ENCODE measurements around the gene KCNH1. TPM values are rescaled to one million over a fixed set of nuclear protein-coding genes. Genes with fewer than 3 reads are reported as not detected.

Gene KCNH1
- total and polyA plus RNA-seq, 3 experiments from 2014 or later: not detected

DNA sequence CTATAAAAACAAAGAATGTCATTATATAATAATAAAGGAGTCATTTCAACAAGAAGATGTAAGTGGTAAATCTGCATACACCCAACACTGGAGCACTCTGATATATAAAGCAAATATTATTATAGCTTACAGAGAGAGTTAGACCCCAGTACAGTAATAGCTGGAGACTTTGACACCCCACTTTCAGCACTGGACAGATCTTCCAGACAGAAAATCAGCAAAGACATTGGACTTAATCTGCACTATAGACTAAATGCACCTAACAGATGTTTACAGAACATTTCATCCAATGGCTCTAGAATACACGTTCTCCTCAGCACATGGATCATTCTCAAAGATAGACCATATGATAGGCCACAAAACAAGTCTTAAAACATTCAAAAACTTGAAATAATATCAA, 20.0 kb upstream of the KCNH1 start:
- POLR2A ChIA-PET: no interaction called here
- Histone ChIP-seq H3K4me1 (ENCODE audit: insufficient read depth, low read length) (no peaks in the 10 kb centered on the region), H3K27me3 (ENCODE audit: insufficient read depth, low read length, poor library complexity, severe bottlenecking) (no peaks in the 10 kb centered on the region), H3K27ac (ENCODE audit: low read depth, low read length) (no peak overlapping the region), H3K4me3 (ENCODE audit: low read length) (no peak overlapping the region), H3K9me3 (ENCODE audit: low read length) (no peaks in the 10 kb centered on the region), H3K36me3 (ENCODE audit: insufficient read depth, low read length) (no peaks in the 10 kb centered on the region)
- Mint-ChIP-seq H3K4me3 (no peak overlapping the region), H3K36me3 (peaks cover 0 to 10% (median 0%) of the 10 kb centered on the region in 3 donors), H3K27ac (no peak overlapping the region), H3K4me1 (peaks cover 0 to 4% (median 3%) of the 10 kb centered on the region in 3 donors), H3K27me3 (peaks cover 12 to 22% of the 10 kb centered on the region in 2 donors), H3K9me3 (peaks cover 8 to 14% (median 13%) of the 10 kb centered on the region in 5 donors)
- DNase-seq: no peak
- CTCF ChIA-PET: interaction anchor here (1.3 kb wide), 1 partner anchor 20 kb away, joined by 3 read pairs; the partner anchor contains the start of gene KCNH1

DNA sequence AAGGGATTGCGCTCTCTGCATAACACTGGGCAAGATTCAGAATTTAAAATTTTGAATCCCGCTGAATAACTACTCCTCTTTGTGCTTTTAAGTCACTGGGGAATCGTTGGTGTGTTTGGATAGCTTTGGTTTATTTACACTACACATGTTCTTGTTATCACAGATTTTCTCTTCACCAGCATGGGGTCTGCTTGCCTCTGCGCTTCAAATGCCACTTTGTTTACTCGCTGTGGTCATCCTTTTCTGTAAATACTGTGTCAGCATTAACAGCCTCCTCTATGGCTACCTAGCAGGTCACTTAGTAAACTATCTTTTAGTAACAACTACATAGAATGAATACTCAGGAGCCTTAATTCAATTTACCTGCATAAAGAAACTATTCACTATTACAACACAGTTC, 14.4 kb upstream of the KCNH1 start:
- Histone ChIP-seq H3K27ac (ENCODE audit: low read depth, low read length) (no peak overlapping the region), H3K36me3 (ENCODE audit: insufficient read depth, low read length) (no peaks in the 10 kb centered on the region), H3K4me3 (ENCODE audit: low read length) (no peak overlapping the region), H3K27me3 (ENCODE audit: insufficient read depth, low read length, poor library complexity, severe bottlenecking) (no peaks in the 10 kb centered on the region), H3K4me1 (ENCODE audit: insufficient read depth, low read length) (no peaks in the 10 kb centered on the region), H3K9me3 (ENCODE audit: low read length) (no peaks in the 10 kb centered on the region)
- Mint-ChIP-seq H3K4me1 (no peaks in the 10 kb centered on the region), H3K27me3 (peaks cover 24 to 46% of the 10 kb centered on the region in 2 donors), H3K27ac (no peak overlapping the region), H3K9me3 (peaks cover 0 to 5% (median 0%) of the 10 kb centered on the region in 5 donors), H3K4me3 (no peak overlapping the region), H3K36me3 (peaks cover 0 to 2% (median 0%) of the 10 kb centered on the region in 3 donors)
- ChIA-PET POLR2A (no interaction called here), CTCF (interaction anchor here (1.4 kb wide), 1 partner anchor 14 kb away, joined by 3 read pairs; the partner anchor contains the start of gene KCNH1)
- no peak for DNase-seq

DNA sequence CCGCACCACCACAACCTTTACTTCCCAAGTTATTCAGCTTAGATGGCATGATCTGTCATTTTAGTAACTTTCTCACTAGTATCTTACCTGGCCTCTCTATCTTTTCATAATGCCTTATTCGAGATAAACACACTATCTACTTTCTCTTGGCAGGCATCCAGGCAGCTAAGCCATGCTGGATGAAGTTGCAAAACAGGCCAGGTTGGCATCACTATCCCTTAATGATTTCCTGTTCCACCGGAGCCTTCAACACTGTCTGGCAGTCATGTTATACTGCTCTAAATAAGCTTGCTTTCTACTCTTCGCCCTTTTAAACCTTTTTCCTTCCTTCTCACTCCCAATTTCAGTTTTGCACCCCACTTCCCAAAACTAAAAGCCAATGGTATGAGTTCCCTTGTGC, 12.0 kb upstream of the KCNH1 start:
- H3K9me3 Mint-ChIP-seq: peaks cover 0 to 5% (median 0%) of the 10 kb centered on the region in 5 donors
- DNase-seq: no peak
- H3K36me3 Mint-ChIP-seq: peaks cover 0 to 2% (median 0%) of the 10 kb centered on the region in 3 donors
- H3K27me3 Mint-ChIP-seq: peaks cover 29 to 61% of the 10 kb centered on the region in 2 donors
- H3K4me1 Mint-ChIP-seq: no peaks in the 10 kb centered on the region
- no peak overlapping the region for H3K4me3 ChIP-seq (ENCODE audit: low read length)
- ChIA-PET POLR2A (no interaction called here), CTCF (interaction anchor here (2.5 kb wide), 1 partner anchor 11 kb away, joined by 11 read pairs; the partner anchor contains the start of gene KCNH1)
- no peak overlapping the region for H3K27ac Mint-ChIP-seq
- no peak overlapping the region for H3K4me3 Mint-ChIP-seq
- H3K27me3 ChIP-seq (ENCODE audit: insufficient read depth, low read length, poor library complexity, severe bottlenecking): no peaks in the 10 kb centered on the region
- H3K9me3 ChIP-seq (ENCODE audit: low read length): no peaks in the 10 kb centered on the region
- H3K27ac ChIP-seq (ENCODE audit: low read depth, low read length): no peak overlapping the region
- no peaks in the 10 kb centered on the region for H3K4me1 ChIP-seq (ENCODE audit: insufficient read depth, low read length)
- no peaks in the 10 kb centered on the region for H3K36me3 ChIP-seq (ENCODE audit: insufficient read depth, low read length)

DNA sequence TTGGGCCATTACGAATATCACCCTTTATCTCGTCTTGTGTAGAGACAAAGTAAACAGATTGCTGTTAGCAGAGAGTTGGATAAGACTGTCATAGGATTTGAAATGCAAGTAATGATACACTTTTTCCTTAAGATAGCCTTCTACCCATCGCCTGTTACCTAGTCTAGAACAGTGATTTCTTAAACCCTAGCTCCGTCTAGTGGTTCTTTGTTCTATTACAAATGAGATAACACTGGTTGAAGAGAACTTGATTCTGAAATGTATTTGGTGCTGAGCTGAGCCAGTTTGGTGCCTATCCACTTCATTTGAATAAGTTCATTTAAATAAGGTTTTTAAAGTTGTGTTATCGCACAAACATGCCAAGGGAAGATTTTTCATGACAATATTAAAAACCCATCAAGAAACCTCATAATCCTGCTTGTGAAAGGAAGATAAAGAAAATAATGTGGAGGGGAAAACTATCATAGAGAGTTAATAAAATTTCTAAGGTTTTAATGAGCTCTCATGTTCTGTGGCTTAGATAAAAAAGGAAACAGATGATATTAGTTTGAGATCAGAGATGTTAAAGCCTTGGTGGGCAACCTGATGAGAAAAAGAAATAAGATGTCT, 1.5 kb upstream of the KCNH1 start:
- H3K27me3 ChIP-seq (ENCODE audit: insufficient read depth, low read length, poor library complexity, severe bottlenecking): peaks cover 10% of the 10 kb centered on the region
- no peak overlapping the region for H3K4me3 ChIP-seq (ENCODE audit: low read length)
- Mint-ChIP-seq H3K9me3 (no peaks in the 10 kb centered on the region), H3K27ac (no peak overlapping the region), H3K27me3 (peaks cover 32 to 72% of the 10 kb centered on the region in 2 donors), H3K4me3 (no peak overlapping the region), H3K4me1 (peaks cover 5 to 13% (median 11%) of the 10 kb centered on the region in 3 donors), H3K36me3 (peaks cover 0 to 5% (median 0%) of the 10 kb centered on the region in 3 donors)
- DNase-seq: peak in 1 of 5 donors; percentile 1
- CTCF ChIA-PET: interaction anchor here (0.7 to 3.1 kb wide), 6 partner anchors 9 to 727 kb away, joined by 3 to 19 read pairs (median 6); no protein-coding TSS in a partner anchor
- no peak overlapping the region for H3K27ac ChIP-seq (ENCODE audit: low read depth, low read length)
- H3K36me3 ChIP-seq (ENCODE audit: insufficient read depth, low read length): no peaks in the 10 kb centered on the region
- no peaks in the 10 kb centered on the region for H3K9me3 ChIP-seq (ENCODE audit: low read length)
- peaks cover 6% of the 10 kb centered on the region for H3K4me1 ChIP-seq (ENCODE audit: insufficient read depth, low read length)
- POLR2A ChIA-PET: no interaction called here

DNA sequence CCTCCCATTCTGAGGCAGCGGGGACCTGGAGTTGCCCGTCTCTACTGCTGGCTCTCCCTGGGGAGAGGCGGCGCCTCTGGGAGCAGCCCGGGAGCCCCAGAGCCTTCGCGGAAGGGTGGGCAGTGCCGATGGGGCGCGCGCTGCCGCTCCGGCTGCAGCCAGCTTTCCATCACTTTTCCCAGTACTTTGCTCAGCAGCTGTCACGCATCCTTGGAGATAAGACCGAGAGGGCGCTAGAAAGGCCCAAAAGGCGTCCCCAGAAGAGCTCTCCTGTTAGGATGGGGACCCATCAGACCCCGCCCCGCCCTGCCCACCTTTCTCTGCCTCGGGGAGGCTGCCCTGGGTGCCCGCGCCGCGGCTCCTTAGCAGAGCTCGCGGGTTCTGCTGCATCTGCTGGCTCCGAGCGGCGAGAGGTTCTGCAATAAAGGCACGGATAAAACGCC, 534 bp downstream of the KCNH1 start:
- H3K4me1 Mint-ChIP-seq: peaks cover 5 to 13% (median 11%) of the 10 kb centered on the region in 3 donors
- no peaks in the 10 kb centered on the region for H3K36me3 ChIP-seq (ENCODE audit: insufficient read depth, low read length)
- H3K27me3 ChIP-seq (ENCODE audit: insufficient read depth, low read length, poor library complexity, severe bottlenecking): peaks cover 10% of the 10 kb centered on the region
- H3K27ac ChIP-seq (ENCODE audit: low read depth, low read length): no peak overlapping the region
- DNase-seq: peak in 1 of 5 donors; percentile 2
- H3K9me3 ChIP-seq (ENCODE audit: low read length): no peaks in the 10 kb centered on the region
- POLR2A ChIA-PET: interaction anchor here (1.5 kb wide), 1 partner anchor 125 kb away, joined by 5 read pairs; no protein-coding TSS in a partner anchor
- no peak overlapping the region for H3K27ac Mint-ChIP-seq
- H3K27me3 Mint-ChIP-seq: peaks cover 29 to 57% of the 10 kb centered on the region in 2 donors
- peaks cover 6% of the 10 kb centered on the region for H3K4me1 ChIP-seq (ENCODE audit: insufficient read depth, low read length)
- peak overlapping the region; percentile 30 for H3K4me3 ChIP-seq (ENCODE audit: low read length)
- no peaks in the 10 kb centered on the region for H3K36me3 Mint-ChIP-seq
- no peaks in the 10 kb centered on the region for H3K9me3 Mint-ChIP-seq
- peak overlapping the region; percentile 20 to 89 (median 73) for H3K4me3 Mint-ChIP-seq
- CTCF ChIA-PET: interaction anchor here (1.0 to 3.1 kb wide), 9 partner anchors 10 to 730 kb away, joined by 3 to 19 read pairs (median 5); no protein-coding TSS in a partner anchor

DNA sequence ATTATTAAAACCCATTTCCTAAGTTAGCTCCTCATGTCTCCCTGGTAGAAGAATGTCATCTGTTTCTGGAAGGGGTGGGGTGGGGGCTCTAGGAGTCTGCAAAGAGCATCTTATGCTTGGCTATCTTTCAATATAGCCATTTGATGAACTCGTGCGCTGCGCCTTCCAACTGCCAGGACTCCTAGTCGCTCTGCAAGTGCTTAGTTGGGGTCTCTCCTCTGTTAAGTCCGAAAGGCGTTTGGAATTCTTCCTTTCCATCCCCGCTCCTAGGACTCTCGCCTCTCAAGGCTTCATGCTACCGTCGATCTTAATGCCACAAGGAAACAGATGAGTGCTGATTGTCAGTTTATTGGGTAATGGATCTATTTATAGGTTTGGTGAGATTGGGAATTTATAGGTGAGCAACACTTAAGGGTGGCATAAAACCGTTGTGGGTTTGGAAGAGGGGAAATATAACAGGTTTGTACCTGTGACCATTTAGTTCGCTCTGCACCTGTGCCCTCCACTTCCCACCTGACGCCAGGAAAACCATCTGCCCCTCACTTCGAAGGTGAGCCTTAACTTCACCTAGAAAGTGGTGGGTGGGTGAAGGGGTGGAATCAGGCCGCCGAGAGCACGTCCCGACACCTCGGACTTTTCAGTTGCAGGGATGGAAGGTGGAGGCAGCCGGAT, 1.1 kb downstream of the KCNH1 start:
- Mint-ChIP-seq H3K27me3 (peaks cover 25 to 51% of the 10 kb centered on the region in 2 donors), H3K27ac (peak overlapping the region in 2 of 8 donors; percentile 1 to 7), H3K4me3 (peak overlapping the region; percentile 1 to 68 (median 39)), H3K4me1 (peaks cover 5 to 13% (median 11%) of the 10 kb centered on the region in 3 donors), H3K9me3 (no peaks in the 10 kb centered on the region), H3K36me3 (no peaks in the 10 kb centered on the region)
- no peaks in the 10 kb centered on the region for H3K36me3 ChIP-seq (ENCODE audit: insufficient read depth, low read length)
- POLR2A ChIA-PET: interaction anchor here (1.5 kb wide), 1 partner anchor 125 kb away, joined by 5 read pairs; no protein-coding TSS in a partner anchor
- H3K9me3 ChIP-seq (ENCODE audit: low read length): no peaks in the 10 kb centered on the region
- DNase-seq: no peak
- H3K4me3 ChIP-seq (ENCODE audit: low read length): peak overlapping the region; percentile 30
- peaks cover 6% of the 10 kb centered on the region for H3K4me1 ChIP-seq (ENCODE audit: insufficient read depth, low read length)
- no peak overlapping the region for H3K27ac ChIP-seq (ENCODE audit: low read depth, low read length)
- CTCF ChIA-PET: interaction anchor here (1.9 to 3.1 kb wide), 2 partner anchors 10 to 126 kb away, joined by 7 to 19 read pairs; no protein-coding TSS in a partner anchor
- H3K27me3 ChIP-seq (ENCODE audit: insufficient read depth, low read length, poor library complexity, severe bottlenecking): peaks cover 10% of the 10 kb centered on the region

DNA sequence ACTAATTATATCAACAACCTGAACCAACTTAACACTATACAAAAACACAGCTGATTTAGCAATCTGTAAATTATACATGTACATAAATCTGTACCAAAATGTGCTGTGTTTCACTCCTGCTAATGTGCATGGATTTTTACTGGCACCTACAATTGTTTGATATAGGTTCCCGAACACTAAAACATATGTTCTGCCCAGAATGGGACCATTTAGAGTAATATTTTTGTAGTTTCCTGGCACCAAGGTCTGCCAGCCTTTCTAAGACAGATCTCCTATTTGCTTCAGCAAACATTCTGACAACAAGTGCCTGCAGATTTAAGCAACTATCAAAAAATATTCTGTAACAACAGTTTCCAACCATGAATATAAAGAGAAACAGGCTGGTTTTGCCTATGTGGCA, 4.2 kb downstream of the KCNH1 start:
- ChIA-PET POLR2A (no interaction called here), CTCF (no interaction called here)
- no peaks in the 10 kb centered on the region for H3K9me3 Mint-ChIP-seq
- H3K36me3 Mint-ChIP-seq: no peaks in the 10 kb centered on the region
- H3K27ac ChIP-seq (ENCODE audit: low read depth, low read length): no peak overlapping the region
- no peak overlapping the region for H3K27ac Mint-ChIP-seq
- no peak overlapping the region for H3K4me3 Mint-ChIP-seq
- DNase-seq: no peak
- peaks cover 23 to 44% of the 10 kb centered on the region in 2 donors for H3K27me3 Mint-ChIP-seq
- H3K36me3 ChIP-seq (ENCODE audit: insufficient read depth, low read length): no peaks in the 10 kb centered on the region
- H3K9me3 ChIP-seq (ENCODE audit: low read length): no peaks in the 10 kb centered on the region
- no peak overlapping the region for H3K4me3 ChIP-seq (ENCODE audit: low read length)
- peaks cover 6% of the 10 kb centered on the region for H3K4me1 ChIP-seq (ENCODE audit: insufficient read depth, low read length)
- peaks cover 5 to 13% (median 11%) of the 10 kb centered on the region in 3 donors for H3K4me1 Mint-ChIP-seq
- peaks cover 10% of the 10 kb centered on the region for H3K27me3 ChIP-seq (ENCODE audit: insufficient read depth, low read length, poor library complexity, severe bottlenecking)

DNA sequence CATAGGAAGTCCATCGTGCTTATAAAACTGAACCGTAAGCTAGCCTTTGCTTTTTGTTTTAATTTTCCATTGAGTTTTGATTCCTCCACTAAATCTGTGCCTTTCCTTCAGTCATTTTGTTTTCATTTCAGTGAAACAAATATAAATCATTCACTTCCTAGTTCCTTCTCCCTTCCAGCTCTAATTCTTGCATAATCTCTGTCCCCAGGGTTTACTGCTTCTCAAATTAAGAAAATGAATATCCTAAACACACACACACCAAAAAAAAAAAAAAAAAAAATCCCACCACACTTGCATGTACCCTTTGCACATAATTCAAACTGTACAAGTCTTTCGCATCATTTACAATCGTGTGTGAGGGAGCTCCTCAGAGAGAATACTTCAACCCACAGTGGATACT, 6.8 kb downstream of the KCNH1 start:
- ChIA-PET CTCF (interaction anchor here (1.2 kb wide), 1 partner anchor 8 kb away, joined by 3 read pairs; no protein-coding TSS in a partner anchor), POLR2A (no interaction called here)
- Mint-ChIP-seq H3K4me1 (no peaks in the 10 kb centered on the region), H3K9me3 (no peaks in the 10 kb centered on the region), H3K4me3 (no peak overlapping the region), H3K27ac (no peak overlapping the region), H3K36me3 (no peaks in the 10 kb centered on the region), H3K27me3 (peaks cover 25 to 51% of the 10 kb centered on the region in 2 donors)
- Histone ChIP-seq H3K9me3 (ENCODE audit: low read length) (no peaks in the 10 kb centered on the region), H3K36me3 (ENCODE audit: insufficient read depth, low read length) (no peaks in the 10 kb centered on the region), H3K4me3 (ENCODE audit: low read length) (no peak overlapping the region), H3K4me1 (ENCODE audit: insufficient read depth, low read length) (no peaks in the 10 kb centered on the region), H3K27me3 (ENCODE audit: insufficient read depth, low read length, poor library complexity, severe bottlenecking) (peaks cover 4% of the 10 kb centered on the region), H3K27ac (ENCODE audit: low read depth, low read length) (no peak overlapping the region)
- DNase-seq: no peak

All from CD8-positive, alpha-beta memory T cell (primary cell).